SU-DHL-6 (cell line): Measurements from ENCODE around the gene NELFB.

ENCODE experiments used
- H2AFZ ChIP-seq: fragments of 200-600 bp; sonication (generic); 2 replicates; pipeline ENCODE4 v1.6.1; 2014; ENCODE audit warnings: low read depth, mild to moderate bottlenecking, moderate library complexity, mixed read lengths, antibody characterized with exemption, low read length; ENCODE audit not compliant: severe bottlenecking
- H3F3A ChIP-seq: fragments of 200-600 bp; shearing (Covaris generic); 2 replicates; pipeline ENCODE4 v1.6.0; 2016; ENCODE audit warnings: antibody characterized with exemption, mild to moderate bottlenecking; ENCODE audit not compliant: insufficient read depth
- H3K27ac ChIP-seq: fragments of 200-600 bp; sonication (generic); 2 replicates; pipeline ENCODE4 v1.5.1; 2016; ENCODE audit warnings: low read depth, mild to moderate bottlenecking, low read length, moderate library complexity, mixed read lengths
- H3K27me3 ChIP-seq: fragments of 200-600 bp; sonication (generic), shearing (Covaris generic); 2 replicates; pipeline ENCODE4 v1.6.0; 2014; ENCODE audit warnings: mild to moderate bottlenecking, low read length
- H3K36me3 ChIP-seq: fragments of 200-600 bp; sonication (generic); 2 replicates; pipeline ENCODE4 v1.6.1; 2014; ENCODE audit warnings: mild to moderate bottlenecking, low read length, mixed read lengths
- H3K4me2 ChIP-seq: fragments of 300-600, 200-600 bp; shearing (Covaris generic), sonication (generic); 2 replicates; pipeline ENCODE4 v1.6.0; 2014; ENCODE audit warnings: low read length, low read depth, mild to moderate bottlenecking; ENCODE audit not compliant: poor library complexity, severe bottlenecking
- H3K4me3 ChIP-seq: fragments of 200-600 bp; sonication (generic); 2 replicates; pipeline ENCODE4 v1.5.1; 2014; ENCODE audit warnings: antibody characterized with exemption, low read length, mild to moderate bottlenecking, mixed read lengths; ENCODE audit not compliant: insufficient read depth, poor library complexity, severe bottlenecking
- H3K79me2 ChIP-seq: fragments of 200-600 bp; sonication (generic); 2 replicates; pipeline ENCODE4 v1.6.1; 2014; ENCODE audit warnings: mild to moderate bottlenecking, low read length, moderate library complexity; ENCODE audit not compliant: insufficient read depth
- H3K9ac ChIP-seq: fragments of 200-600 bp; sonication (generic); 2 replicates; pipeline ENCODE4 v1.7.0; 2014; ENCODE audit warnings: mild to moderate bottlenecking, low read length
- H3K9me2 ChIP-seq: fragments of 200-600 bp; sonication (generic); replicated peaks from 2 replicates; pipeline ENCODE4 v1.6.1; 2014; ENCODE audit warnings: low read length; ENCODE audit not compliant: insufficient read depth
- H3K9me3 ChIP-seq: fragments of 200-600 bp; sonication (generic); 2 replicates; pipeline ENCODE4 v1.6.1; 2014; ENCODE audit warnings: low read length, mixed read lengths; ENCODE audit not compliant: insufficient read depth
- H4K20me1 ChIP-seq: fragments of 200-600 bp; sonication (generic); 2 replicates; pipeline ENCODE4 v1.6.1; 2014; ENCODE audit warnings: low read depth, mild to moderate bottlenecking, antibody characterized with exemption, low read length, moderate library complexity, mixed read lengths
- CTCF ChIP-seq: fragments of 200-600 bp; sonication (generic); IDR thresholded peaks from one replicate; pipeline ENCODE4 v1.5.1; 2017; ENCODE audit warnings: antibody characterized with exemption, mild to moderate bottlenecking, low read length, moderate library complexity; ENCODE audit not compliant: insufficient read depth, poor library complexity, severe bottlenecking
- EZH2phosphoT487 ChIP-seq: fragments of 200-600 bp; sonication (generic), shearing (Covaris generic); conservative IDR thresholded peaks from 2 replicates; pipeline ENCODE4 v1.6.1; 2018; ENCODE audit warnings: mild to moderate bottlenecking, antibody characterized with exemption, low read length, moderate library complexity, mixed read lengths

The NELFB gene

DNA sequence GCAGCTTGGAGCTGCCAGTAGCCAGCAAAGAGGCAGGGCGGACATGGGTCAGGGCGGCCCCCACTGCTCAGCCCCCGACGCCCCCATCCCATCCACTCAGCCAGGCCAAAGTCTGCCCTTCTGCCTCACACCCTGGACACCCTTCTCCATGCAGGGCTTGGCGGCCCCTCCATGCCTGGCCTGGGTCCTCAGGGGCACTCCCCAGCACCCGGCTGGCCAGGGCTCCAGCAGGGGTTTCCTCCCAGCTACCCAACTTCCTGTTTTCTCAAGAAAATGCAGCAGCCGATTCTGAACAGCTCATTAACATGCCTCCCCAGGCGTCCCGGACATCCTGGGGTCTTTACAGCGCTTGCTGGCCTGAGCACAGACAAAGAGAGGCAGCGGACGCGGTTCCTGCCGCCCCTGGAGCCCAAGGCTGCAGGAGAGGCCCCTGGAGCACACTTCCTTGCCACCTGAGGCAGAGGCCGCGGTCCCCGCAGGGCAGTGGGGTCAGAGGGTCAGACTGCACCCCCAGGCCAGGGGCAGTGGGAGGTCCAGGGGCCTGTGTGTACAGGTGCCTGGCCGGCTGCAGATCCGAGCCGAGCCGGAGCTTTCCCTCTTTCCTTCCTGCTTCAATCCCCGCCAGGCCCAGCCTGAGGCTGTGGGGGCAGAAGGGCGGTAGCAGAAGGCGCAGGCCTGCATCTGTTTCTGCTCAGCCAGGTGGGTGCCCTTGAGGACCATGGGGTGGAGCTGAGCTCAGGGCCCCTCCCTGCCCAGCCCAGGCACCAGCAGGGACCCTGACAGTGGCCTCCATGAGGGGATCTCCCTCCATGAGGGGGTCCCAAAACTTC lies 65.6 kb downstream of the NELFB start:
- Histone ChIP-seq H2AFZ (no peak overlapping the region), H3F3A (no peaks in the 10 kb centered on the region), H3K9ac (no peak overlapping the region), H3K9me2 (no peaks in the 10 kb centered on the region), H3K4me2 (no peak overlapping the region), H3K9me3 (no peaks in the 10 kb centered on the region), H3K79me2 (no peaks in the 10 kb centered on the region), H3K4me3 (no peak overlapping the region), H4K20me1 (no peaks in the 10 kb centered on the region), H3K36me3 (no peaks in the 10 kb centered on the region), H3K27ac (no peak overlapping the region), H3K27me3 (no peaks in the 10 kb centered on the region)
- TF ChIP-seq CTCF (no peak), EZH2phosphoT487 (no peak)

DNA sequence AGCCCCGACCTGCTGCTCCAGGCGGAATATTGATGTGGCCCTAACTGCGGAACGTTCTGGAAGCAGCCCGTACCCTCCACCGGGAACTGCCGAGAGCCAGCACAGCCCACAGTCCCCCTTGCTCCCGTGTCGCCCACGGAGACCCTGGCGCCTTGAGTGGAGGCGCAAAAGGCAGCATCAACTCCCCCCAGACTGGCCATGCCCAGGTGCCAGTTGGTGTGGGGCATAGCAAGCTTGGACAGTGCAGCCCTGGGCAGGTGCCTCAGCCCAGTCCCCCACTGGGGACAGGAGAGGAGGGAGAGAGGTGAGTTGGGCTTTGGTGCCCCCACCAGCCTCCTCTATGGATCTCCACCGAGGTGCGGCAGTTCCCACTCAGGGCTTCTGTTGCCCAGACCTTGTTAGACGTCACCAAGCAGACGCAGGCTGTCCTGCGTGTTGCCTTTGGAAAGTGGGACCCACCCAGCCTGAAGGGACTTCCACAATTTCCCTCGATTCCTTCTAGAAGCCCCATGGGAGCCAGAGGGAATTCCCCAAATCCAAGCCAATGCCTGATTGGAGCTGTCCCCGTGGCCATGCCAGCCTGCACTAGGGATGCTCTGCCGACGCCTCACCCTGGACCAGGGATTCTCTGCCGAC lies 66.7 kb downstream of the NELFB start:
- Histone ChIP-seq H3K27me3 (no peaks in the 10 kb centered on the region), H4K20me1 (no peaks in the 10 kb centered on the region), H3K9me3 (no peaks in the 10 kb centered on the region), H3K36me3 (no peaks in the 10 kb centered on the region), H2AFZ (no peak overlapping the region), H3K4me3 (no peak overlapping the region), H3K27ac (no peak overlapping the region), H3K9me2 (no peaks in the 10 kb centered on the region), H3F3A (no peaks in the 10 kb centered on the region), H3K79me2 (no peaks in the 10 kb centered on the region), H3K9ac (no peak overlapping the region), H3K4me2 (no peak overlapping the region)
- TF ChIP-seq CTCF, result no peak
- TF ChIP-seq EZH2phosphoT487, result no peak
